ENCODE data around the gene ZNF311. TPM values are rescaled to one million over a fixed set of nuclear protein-coding genes. Genes with fewer than 3 reads are reported as not detected.
A peak's percentile ranks its signal among the peaks of the same experiment; 100 is the strongest.
"Not testable (repeated sequence)": the region's sequence is repeated elsewhere in the genome, so short reads cannot be mapped to it uniquely, and the experiment has no call there.

Gene ZNF311
- total RNA-seq, 2 donors from 2014 or later: 0.27 to 0.35 TPM

- Histone ChIP-seq H3K27ac (no peak overlapping the region), H3K9me3 (no peaks in the 10 kb centered on the region), H3K4me3 (no peak overlapping the region), H3K4me1 (ENCODE audit: control insufficient read depth in 1 of 2, low read depth in 2 of 2) (no peaks in the 10 kb centered on the region), H3K36me3 (no peaks in the 10 kb centered on the region), H3K27me3 (replicated peaks; ENCODE audit: insufficient read depth) (no peaks in the 10 kb centered on the region)
- DNase-seq (ENCODE audit: low spot score): no peak
- no peak for ATAC-seq (ENCODE audit: insufficient number of reproducible peaks, low FRiP score, low read depth)
- TF ChIP-seq CTCF (IDR thresholded peaks at IDR 0.05): no peak
These were observed 44.1 kb downstream of the ZNF311 start for GRCh38 chr6:28960846-28961500.

GRCh38 chr6:28958561-28959243 lies 46.4 kb downstream of the ZNF311 start:
- ATAC-seq (ENCODE audit: insufficient number of reproducible peaks, low FRiP score, low read depth); H3K27ac ChIP-seq; H3K36me3 ChIP-seq; H3K27me3 ChIP-seq (replicated peaks; ENCODE audit: insufficient read depth); H3K4me1 ChIP-seq (ENCODE audit: control insufficient read depth in 1 of 2, low read depth in 2 of 2); DNase-seq (ENCODE audit: low spot score); H3K9me3 ChIP-seq; H3K4me3 ChIP-seq: not testable (repeated sequence)

DNA sequence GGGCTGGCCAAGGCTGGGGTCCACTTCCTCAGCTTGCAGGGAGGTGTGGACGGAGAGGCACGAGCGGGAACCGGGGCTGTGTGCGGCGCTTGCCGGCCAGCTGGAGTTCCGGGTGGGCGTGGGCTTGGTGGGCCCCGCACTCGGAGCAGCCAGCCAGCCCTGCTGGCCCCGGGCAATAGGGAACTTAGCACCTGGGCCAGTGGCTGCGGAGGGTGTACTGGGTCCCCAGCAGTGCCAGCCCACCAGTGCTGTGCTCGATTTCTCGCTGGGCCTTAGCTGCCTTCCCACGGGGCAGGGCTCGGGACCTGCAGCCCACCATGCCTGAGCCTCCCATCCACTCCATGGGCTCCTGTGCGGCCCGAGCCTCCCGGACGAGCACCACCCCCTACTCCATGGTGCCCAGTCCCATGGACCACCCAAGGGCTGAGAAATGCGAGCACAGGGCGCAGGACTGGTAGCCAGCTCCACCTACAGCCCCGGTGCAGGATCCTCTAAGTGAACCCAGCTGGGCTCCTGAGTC lies 47.3 kb downstream of the ZNF311 start:
- DNase-seq (ENCODE audit: low spot score); H3K36me3 ChIP-seq; H3K27ac ChIP-seq; H3K4me3 ChIP-seq; H3K27me3 ChIP-seq (replicated peaks; ENCODE audit: insufficient read depth); ATAC-seq (ENCODE audit: insufficient number of reproducible peaks, low FRiP score, low read depth); H3K4me1 ChIP-seq (ENCODE audit: control insufficient read depth in 1 of 2, low read depth in 2 of 2); H3K9me3 ChIP-seq: not testable (repeated sequence)

- Histone ChIP-seq H3K27ac (no peak overlapping the region), H3K9me3 (no peaks in the 10 kb centered on the region), H3K4me3 (no peak overlapping the region), H3K4me1 (ENCODE audit: control insufficient read depth in 1 of 2, low read depth in 2 of 2) (peaks cover 0 to 7% of the 10 kb centered on the region in 2 donors), H3K27me3 (replicated peaks; ENCODE audit: insufficient read depth) (no peaks in the 10 kb centered on the region), H3K36me3 (no peaks in the 10 kb centered on the region)
- no peak for DNase-seq (ENCODE audit: low spot score)
- no peak for ATAC-seq (ENCODE audit: insufficient number of reproducible peaks, low FRiP score, low read depth)
- TF ChIP-seq CTCF (IDR thresholded peaks at IDR 0.05): no peak
These were observed 48.8 kb downstream of the ZNF311 start for GRCh38 chr6:28956331-28956730.

DNA sequence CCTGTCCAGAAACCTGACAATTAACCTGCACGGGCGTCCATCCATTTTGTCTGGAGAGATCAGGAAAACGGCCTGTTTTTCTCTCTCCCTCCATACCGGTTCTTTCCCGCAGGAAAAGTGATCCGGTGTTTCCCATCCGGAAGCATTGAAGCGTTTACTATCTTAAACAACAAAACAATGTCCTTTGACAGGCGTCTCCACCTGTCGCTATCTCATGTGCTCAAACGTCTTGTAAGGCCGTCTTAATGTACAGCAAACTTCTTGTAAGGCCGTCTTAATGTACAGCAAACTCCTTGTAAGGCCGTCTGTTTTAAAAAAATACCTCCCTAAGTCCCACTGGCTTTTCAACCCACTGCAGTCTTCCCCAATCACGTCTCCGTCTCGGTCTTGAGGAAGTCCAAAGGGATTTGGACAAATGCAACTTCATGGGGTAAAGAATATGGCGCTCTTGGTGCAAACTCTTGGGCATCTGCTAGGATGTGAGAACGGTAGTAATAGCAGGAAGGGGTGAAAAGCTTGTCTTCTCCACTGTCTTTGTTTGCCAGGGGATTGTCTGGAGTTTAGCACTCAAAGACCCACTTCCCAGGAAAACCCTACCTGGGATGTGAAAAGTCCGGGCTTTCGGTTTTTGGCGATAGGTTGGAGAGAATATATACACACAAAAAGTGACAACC lies 51.4 kb downstream of the ZNF311 start:
- DNase-seq (ENCODE audit: low spot score) (no peak), ATAC-seq (ENCODE audit: insufficient number of reproducible peaks, low FRiP score, low read depth) (no peak)
- no peaks in the 10 kb centered on the region for H3K36me3 ChIP-seq
- H3K9me3 ChIP-seq: no peaks in the 10 kb centered on the region
- H3K27ac ChIP-seq: no peak overlapping the region
- peaks cover 0 to 7% of the 10 kb centered on the region in 2 donors for H3K4me1 ChIP-seq (ENCODE audit: control insufficient read depth in 1 of 2, low read depth in 2 of 2)
- no peak for TF ChIP-seq CTCF (IDR thresholded peaks at IDR 0.05)
- H3K4me3 ChIP-seq: peak overlapping the region; percentile 38
- H3K27me3 ChIP-seq (replicated peaks; ENCODE audit: insufficient read depth): no peaks in the 10 kb centered on the region

DNA sequence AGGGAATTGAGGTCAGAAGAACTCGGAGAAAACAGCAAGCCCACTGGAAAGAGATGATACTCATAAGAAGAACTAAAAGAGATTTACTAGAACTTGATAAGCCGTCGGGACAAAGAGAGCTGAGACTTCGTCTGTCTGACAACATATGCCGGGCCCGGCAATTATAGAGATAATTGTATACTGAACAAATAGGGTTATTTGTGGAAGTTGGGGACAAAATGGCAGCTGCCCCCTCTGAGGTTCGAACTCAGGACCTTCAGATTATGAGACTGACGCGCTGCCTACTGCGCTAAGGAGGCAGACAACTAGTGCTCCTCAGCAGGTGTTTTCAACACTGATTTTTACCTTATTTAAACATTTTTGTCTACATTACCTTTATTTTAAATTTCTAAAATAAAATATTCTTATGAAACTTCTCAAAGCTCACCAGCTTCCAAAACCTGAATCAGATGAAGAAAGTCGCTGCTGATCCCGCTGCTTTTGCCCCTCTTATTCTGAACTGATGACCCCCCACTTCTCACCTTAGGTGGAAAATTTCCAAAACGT lies 52.0 kb downstream of the ZNF311 start:
- peaks cover 0 to 7% of the 10 kb centered on the region in 2 donors for H3K4me1 ChIP-seq (ENCODE audit: control insufficient read depth in 1 of 2, low read depth in 2 of 2)
- H3K9me3 ChIP-seq: no peaks in the 10 kb centered on the region
- H3K27me3 ChIP-seq (replicated peaks; ENCODE audit: insufficient read depth): no peaks in the 10 kb centered on the region
- no peaks in the 10 kb centered on the region for H3K36me3 ChIP-seq
- no peak for ATAC-seq (ENCODE audit: insufficient number of reproducible peaks, low FRiP score, low read depth)
- TF ChIP-seq CTCF (IDR thresholded peaks at IDR 0.05): no peak
- no peak for DNase-seq (ENCODE audit: low spot score)
- no peak overlapping the region for H3K27ac ChIP-seq
- H3K4me3 ChIP-seq: peak overlapping the region; percentile 38

GRCh38 chr6:28949656-28950195 lies 55.4 kb downstream of the ZNF311 start:
- not testable (repeated sequence) for H3K9me3 ChIP-seq; H3K36me3 ChIP-seq; H3K4me1 ChIP-seq (ENCODE audit: control insufficient read depth in 1 of 2, low read depth in 2 of 2); ATAC-seq (ENCODE audit: insufficient number of reproducible peaks, low FRiP score, low read depth); H3K27ac ChIP-seq; H3K4me3 ChIP-seq; DNase-seq (ENCODE audit: low spot score); H3K27me3 ChIP-seq (replicated peaks; ENCODE audit: insufficient read depth)
